NCI-H1105 treated with DMSO at 0.1 percent for 48 hours (cell line): ENCODE data around the gene JARID2.
"Not testable (repeated sequence)": the region's sequence is repeated elsewhere in the genome, so short reads cannot be mapped to it uniquely, and the experiment has no call there.

Experiments used
- DNase-seq: peaks from one replicate; lab custom pipeline; 2025; lab: John Stamatoyannopoulos, UW

JARID2 gene

GRCh38 chr6:15522856-15523529, 277.1 kb downstream of the JARID2 start:
- DNase-seq, result no peak

GRCh38 chr6:15523679-15524630, 278.1 kb downstream of the JARID2 start:
- DNase-seq, result no peak

- no peak for DNase-seq
Observed at GRCh38 chr6:15524861-15525401, 279.1 kb downstream of the JARID2 start.

GRCh38 chr6:15526212-15526701, 280.4 kb downstream of the JARID2 start:
- DNase-seq, result no peak

- DNase-seq, result no peak
Observed at GRCh38 chr6:15527838-15528617, 282.2 kb downstream of the JARID2 start.

- DNase-seq, result no peak
Observed at GRCh38 chr6:15528870-15529269, 283.0 kb downstream of the JARID2 start.

- DNase-seq, result no peak
Observed at GRCh38 chr6:15530411-15530810, 284.5 kb downstream of the JARID2 start.

- DNase-seq, result no peak
Observed at GRCh38 chr6:15531973-15532372, 286.1 kb downstream of the JARID2 start.

GRCh38 chr6:15533379-15534026, 287.6 kb downstream of the JARID2 start:
- DNase-seq, result no peak

- DNase-seq, result no peak
Observed at GRCh38 chr6:15534974-15535373, 289.1 kb downstream of the JARID2 start.

- DNase-seq, result no peak
Observed at GRCh38 chr6:15535495-15536197, 289.8 kb downstream of the JARID2 start.

- DNase-seq, result no peak
Observed at GRCh38 chr6:15536198-15536955, 290.5 kb downstream of the JARID2 start.

GRCh38 chr6:15538106-15538505, 292.2 kb downstream of the JARID2 start:
- no peak for DNase-seq

GRCh38 chr6:15538766-15539495, 293.1 kb downstream of the JARID2 start:
- no peak for DNase-seq

- DNase-seq, result no peak
Observed at GRCh38 chr6:15539722-15540270, 293.9 kb downstream of the JARID2 start.

GRCh38 chr6:15543332-15543917, 297.6 kb downstream of the JARID2 start:
- not testable (repeated sequence) for DNase-seq

- DNase-seq, result no peak
Observed at GRCh38 chr6:15544321-15544900, 298.5 kb downstream of the JARID2 start.

GRCh38 chr6:15546591-15546990, 300.7 kb downstream of the JARID2 start:
- no peak for DNase-seq
